GM10248 (cell line): ENCODE data around the gene NNAT.
"Not testable (repeated sequence)": the region's sequence is repeated elsewhere in the genome, so short reads cannot be mapped to it uniquely, and the experiment has no call there.

Source experiments
- CTCF ChIA-PET: fragments of 300-600 bp; sonication (Branson Sonifier 250); formaldehyde crosslinking; extraction: SDS; loops from one replicate; lab custom pipeline; 2021; ENCODE audit warnings: antibody characterized with exemption; lab: Yijun Ruan, JAX
- POLR2A ChIA-PET: fragments of 350-650 bp; sonication (Branson Sonifier 250); formaldehyde crosslinking; extraction: SDS; loops from one replicate; lab custom pipeline; 2020; ENCODE audit warnings: antibody characterized with exemption; lab: Yijun Ruan, JAX
- DNase-seq: peaks from one replicate; pipeline ENCODE4 v3.0.0; 2012; ENCODE audit errors: extremely low spot score
- CTCF ChIP-seq: IDR thresholded peaks from 2 replicates; pipeline ENCODE4 v1.5.1; 2012; ENCODE audit warnings: mild to moderate bottlenecking, low read depth; ENCODE audit errors: extremely low read depth, missing control alignments, control extremely low read depth

Gene NNAT

GRCh38 chr20:37538003-37538402 is 17.0 kb downstream of the NNAT start:
- ChIA-PET CTCF (interaction anchor here (0.7 to 1.5 kb wide), 3 partner anchors 27 to 269 kb away, joined by 3 to 5 read pairs (median 3); no protein-coding TSS in a partner anchor), POLR2A (no interaction called here)
- TF ChIP-seq CTCF: no peak
- DNase-seq: no peak

GRCh38 chr20:37539424-37539823 is 18.4 kb downstream of the NNAT start:
- no peak for TF ChIP-seq CTCF
- POLR2A ChIA-PET: no interaction called here
- CTCF ChIA-PET: interaction anchor here (1.3 kb wide), 2 partner anchors 12 to 343 kb away, joined by 3 to 6 read pairs; partner anchors contain the start of gene BLCAP
- no peak for DNase-seq

GRCh38 chr20:37540001-37540400 is 19.0 kb downstream of the NNAT start:
- ChIA-PET CTCF (interaction anchor here (1.3 kb wide), 1 partner anchor 13 kb away, joined by 3 read pairs; the partner anchor contains the start of gene BLCAP), POLR2A (no interaction called here)
- no peak for DNase-seq
- no peak for TF ChIP-seq CTCF

- CTCF ChIA-PET: interaction anchor here (1.2 to 2.5 kb wide), 3 partner anchors 278 to 680 kb away, joined by 3 to 10 read pairs (median 3); no protein-coding TSS in a partner anchor
- POLR2A ChIA-PET, DNase-seq: not testable (repeated sequence)
Observed at GRCh38 chr20:37540838-37541237, 19.8 kb downstream of the NNAT start.

GRCh38 chr20:37541326-37541725 is 20.3 kb downstream of the NNAT start:
- ChIA-PET CTCF (interaction anchor here (1.0 to 2.5 kb wide), 5 partner anchors 279 to 680 kb away, joined by 3 to 10 read pairs (median 3); no protein-coding TSS in a partner anchor), POLR2A (no interaction called here)
- TF ChIP-seq CTCF: no peak
- DNase-seq: no peak

GRCh38 chr20:37542281-37542680 is 21.2 kb downstream of the NNAT start:
- DNase-seq: no peak
- TF ChIP-seq CTCF: no peak
- ChIA-PET POLR2A (no interaction called here), CTCF (interaction anchor here (1.1 to 2.5 kb wide), 4 partner anchors 273 to 531 kb away, joined by 3 to 10 read pairs (median 3); no protein-coding TSS in a partner anchor)

- ChIA-PET POLR2A (no interaction called here), CTCF (interaction anchor here (1.5 kb wide), 1 partner anchor 677 kb away, joined by 5 read pairs; no protein-coding TSS in a partner anchor)
- no peak for TF ChIP-seq CTCF
- DNase-seq: no peak
Observed at GRCh38 chr20:37543828-37544227, 22.8 kb downstream of the NNAT start.
